DMS 273 treated with DMSO at 0.1 percent for 48 hours (cell line): ENCODE data around the gene ARL14EPL.
"Not testable (repeated sequence)": the region's sequence is repeated elsewhere in the genome, so short reads cannot be mapped to it uniquely, and the experiment has no call there.

Experiments
- DNase-seq: peaks from one replicate; lab custom pipeline; 2025; lab: John Stamatoyannopoulos, UW

ARL14EPL gene

GRCh38 chr5:116046823-116047222 lies 14.6 kb downstream of the ARL14EPL start:
- DNase-seq, result no peak

GRCh38 chr5:116058346-116058936 lies 26.2 kb downstream of the ARL14EPL start:
- DNase-seq, result no peak

- no peak for DNase-seq
Measured at GRCh38 chr5:116062352-116062751, 30.1 kb downstream of the ARL14EPL start.

DNA sequence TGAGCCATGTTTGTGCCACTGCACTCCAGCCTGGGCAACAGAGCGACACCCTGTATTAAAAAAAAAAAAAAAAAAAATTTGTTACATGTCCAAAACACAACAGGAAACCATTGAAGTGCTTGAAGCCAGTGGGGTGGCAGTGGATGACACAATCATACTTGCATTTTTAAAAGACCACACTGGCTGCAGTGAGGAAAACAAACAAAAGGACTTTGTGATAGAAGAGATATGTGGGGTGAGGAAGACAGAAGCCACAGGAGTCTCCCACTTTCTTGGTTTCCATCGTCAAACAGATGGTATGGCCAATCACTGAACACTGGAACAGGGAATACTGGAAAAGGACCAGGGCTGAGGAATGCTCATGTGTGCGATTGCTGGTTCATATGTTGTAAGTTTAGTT lies 31.7 kb downstream of the ARL14EPL start:
- no peak for DNase-seq

DNA sequence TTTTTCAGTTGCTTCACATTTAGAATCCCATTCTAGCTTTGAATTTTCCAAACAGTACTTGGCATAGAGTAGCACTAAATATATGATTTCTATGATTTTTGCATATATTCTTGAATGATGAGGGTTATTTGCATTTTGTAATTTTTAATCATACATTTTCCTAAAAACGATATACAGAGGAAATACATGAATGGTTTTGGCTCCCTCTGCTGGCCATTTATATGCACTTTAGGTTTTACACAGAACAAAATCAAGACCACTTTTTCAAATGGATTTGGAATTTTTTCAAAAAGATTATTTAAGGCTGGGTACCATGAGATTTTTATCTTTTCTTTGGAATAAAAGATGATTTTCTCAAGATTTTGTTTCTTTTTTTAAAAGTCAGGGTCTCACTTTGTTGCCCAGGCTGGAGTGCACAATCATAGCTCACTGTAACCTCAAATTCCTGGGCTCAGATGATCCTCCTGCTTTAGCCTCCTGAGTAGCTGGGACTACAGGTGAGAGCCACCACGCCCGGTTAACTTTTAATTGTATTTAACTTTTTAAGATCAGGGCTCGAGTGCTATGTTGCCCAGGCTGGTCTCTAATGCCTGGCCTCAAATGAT lies 35.9 kb downstream of the ARL14EPL start:
- DNase-seq, result no peak

DNA sequence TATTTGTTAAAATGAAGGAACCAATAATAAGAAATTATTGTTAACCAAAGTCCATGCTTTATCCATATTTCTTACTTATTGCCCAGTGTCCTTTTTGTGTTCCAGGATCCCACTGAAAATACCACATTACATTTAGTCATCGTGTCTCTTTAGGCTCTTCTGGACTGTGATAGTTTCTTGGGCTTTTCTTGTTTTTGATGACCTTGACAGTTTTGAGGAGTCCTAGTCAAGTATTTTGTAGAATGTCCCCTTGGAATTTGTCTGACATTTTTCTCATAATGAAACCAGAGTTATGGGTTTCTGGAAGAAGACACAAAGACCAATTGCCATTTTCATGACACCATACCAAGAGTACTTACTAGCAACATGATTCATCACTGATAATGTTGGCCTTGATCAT lies 38.9 kb downstream of the ARL14EPL start:
- DNase-seq, result no peak

GRCh38 chr5:116075191-116075831 lies 43.0 kb downstream of the ARL14EPL start:
- no peak for DNase-seq

GRCh38 chr5:116076496-116076895 lies 44.2 kb downstream of the ARL14EPL start:
- DNase-seq, result no peak

GRCh38 chr5:116078199-116078598 lies 45.9 kb downstream of the ARL14EPL start:
- no peak for DNase-seq

- DNase-seq, result no peak
Measured at GRCh38 chr5:116084287-116084691, 52.0 kb downstream of the ARL14EPL start.

GRCh38 chr5:116084871-116085715 lies 52.8 kb downstream of the ARL14EPL start, which contains the start of gene COMMD10:
TSS of gene COMMD10 (plus strand) at chr5:116085025.
- DNase-seq, result peak; percentile 67

GRCh38 chr5:116086309-116086708 lies 54.0 kb downstream of the ARL14EPL start:
- DNase-seq, result not testable (repeated sequence)

DNA sequence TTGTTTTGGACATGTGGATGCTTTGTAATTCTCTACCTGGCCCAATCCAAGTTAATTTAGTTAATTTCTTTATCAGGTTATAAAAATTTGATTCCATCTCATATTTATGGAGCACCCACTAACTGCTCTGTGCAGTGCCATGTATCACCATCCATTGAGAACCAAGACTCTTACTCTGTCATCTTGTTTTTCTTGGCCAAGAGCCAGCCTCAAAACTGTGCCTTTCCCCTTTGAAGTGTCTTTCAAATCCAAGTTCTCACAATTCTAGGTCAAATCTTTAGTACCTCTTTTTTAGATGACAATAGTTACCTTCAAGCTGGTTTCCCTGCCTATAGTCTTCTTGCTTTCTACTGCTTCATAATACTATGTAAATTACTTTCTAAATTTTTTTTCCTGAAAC lies 55.8 kb downstream of the ARL14EPL start:
- DNase-seq, result no peak

DNA sequence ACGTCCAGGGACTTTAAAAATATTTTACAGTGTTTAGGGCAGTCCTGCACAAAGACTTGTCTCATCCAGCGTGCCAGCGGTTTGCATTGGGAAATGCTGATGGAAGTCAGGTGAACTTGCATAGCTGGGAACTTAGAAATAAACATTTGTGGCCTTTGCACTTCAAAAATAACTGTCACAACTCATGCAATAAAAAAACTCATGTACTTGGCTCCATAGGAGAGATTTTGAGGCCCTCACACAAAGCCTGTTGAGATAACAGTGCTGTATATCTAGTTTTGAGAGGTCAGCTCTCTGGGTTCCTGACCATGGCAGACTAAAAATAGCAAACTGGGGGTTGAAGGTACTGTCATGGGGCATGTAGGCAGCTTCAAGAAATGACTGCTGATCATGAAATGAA lies 58.0 kb downstream of the ARL14EPL start:
- DNase-seq, result no peak

DNA sequence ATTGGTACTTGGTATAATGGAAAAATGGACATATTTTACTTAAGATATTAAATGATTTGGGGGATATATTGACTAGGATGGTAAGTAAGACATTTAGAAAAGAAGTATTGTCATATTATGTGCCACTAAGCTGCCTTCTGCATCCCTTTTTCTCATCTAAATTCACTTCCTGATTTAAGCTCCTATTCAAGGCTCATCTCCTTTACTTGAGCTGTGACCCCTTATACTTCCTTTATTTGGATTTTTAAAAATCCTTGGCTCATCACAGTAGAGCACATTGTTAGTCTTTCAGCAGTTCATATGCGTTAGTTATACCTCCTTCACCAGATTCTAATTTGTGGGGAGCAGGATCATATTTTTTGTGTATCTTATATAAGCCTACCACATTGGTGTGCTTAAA lies 59.1 kb downstream of the ARL14EPL start:
- DNase-seq, result no peak

- DNase-seq, result no peak
Measured at GRCh38 chr5:116097301-116097700, 65.0 kb downstream of the ARL14EPL start.

GRCh38 chr5:116098998-116099397 lies 66.7 kb downstream of the ARL14EPL start:
- no peak for DNase-seq

GRCh38 chr5:116104941-116105340 lies 72.7 kb downstream of the ARL14EPL start:
- DNase-seq, result not testable (repeated sequence)
